Jurkat, Clone E6-1 (cell line): ENCODE data around the gene NPL.

Experiments
- DNase-seq: peaks from one replicate; pipeline ENCODE4 v3.0.0-alpha.2; 2011; ENCODE audit warnings: low read depth, low spot score
- H3K4me3 ChIP-seq: 2 replicates; pipeline ENCODE4 v1.5.1; 2011; ENCODE audit warnings: mild to moderate bottlenecking, low read length, control low read depth, moderate library complexity

Gene NPL

DNA sequence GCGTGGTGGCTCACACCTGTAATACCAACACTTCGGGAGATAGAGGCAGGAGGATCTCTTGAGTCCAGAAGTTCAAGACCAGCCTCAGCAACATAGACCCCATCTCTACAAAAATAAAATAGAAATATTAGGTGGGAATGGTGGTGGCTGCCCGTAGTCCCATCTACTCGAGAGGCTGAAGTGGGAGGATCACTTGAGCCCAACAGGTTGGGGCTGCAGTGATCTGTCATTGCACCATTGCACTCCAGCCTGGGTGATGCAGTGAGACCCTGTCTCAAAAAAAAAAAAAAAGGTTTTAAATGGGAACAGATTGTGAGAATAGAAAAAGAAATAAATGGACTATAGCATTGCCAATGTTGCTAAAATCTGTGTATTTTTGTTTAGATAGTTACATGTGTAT lies 60.7 kb downstream of the NPL start:
- no peak for DNase-seq
- H3K4me3 ChIP-seq: no peak overlapping the region

DNA sequence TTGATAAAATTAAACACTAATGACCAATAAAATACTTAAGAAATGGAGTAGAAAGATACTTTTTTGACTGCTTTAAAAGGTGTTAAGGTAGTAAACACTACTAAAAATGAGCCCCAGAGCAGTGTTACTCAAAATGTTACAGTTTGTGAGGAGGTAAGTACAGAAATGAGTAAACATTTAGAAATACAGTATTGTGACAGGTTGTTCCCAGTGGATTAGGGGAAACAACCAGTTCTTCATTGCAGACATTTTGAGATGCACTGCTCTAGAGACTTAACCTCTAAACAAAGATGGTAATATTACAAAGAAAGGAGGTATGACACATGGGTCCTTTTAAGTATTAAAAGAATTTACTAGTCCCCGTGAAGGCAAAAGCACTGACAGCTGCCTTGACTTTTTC lies 62.3 kb downstream of the NPL start:
- no peak for DNase-seq
- H3K4me3 ChIP-seq: no peak overlapping the region

DNA sequence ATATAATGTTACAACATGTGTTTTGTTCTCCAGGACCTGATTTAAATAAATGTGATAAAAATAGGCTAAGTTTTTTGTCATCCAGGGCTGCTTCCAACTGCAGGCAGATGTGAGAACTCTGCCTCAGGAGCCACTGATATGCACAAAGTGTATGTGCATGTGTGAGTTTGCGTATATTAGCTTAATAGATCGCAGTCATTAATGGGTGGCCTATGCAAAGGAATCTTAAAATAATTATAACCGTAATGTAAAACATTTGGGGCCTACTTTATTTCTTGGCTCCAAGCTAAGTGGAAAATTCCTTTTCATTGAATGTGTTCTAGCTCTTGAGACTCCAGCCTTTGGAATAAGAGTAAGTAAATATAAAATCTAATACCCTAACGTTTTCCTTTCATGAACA lies 66.3 kb downstream of the NPL start:
- no peak overlapping the region for H3K4me3 ChIP-seq
- no peak for DNase-seq

DNA sequence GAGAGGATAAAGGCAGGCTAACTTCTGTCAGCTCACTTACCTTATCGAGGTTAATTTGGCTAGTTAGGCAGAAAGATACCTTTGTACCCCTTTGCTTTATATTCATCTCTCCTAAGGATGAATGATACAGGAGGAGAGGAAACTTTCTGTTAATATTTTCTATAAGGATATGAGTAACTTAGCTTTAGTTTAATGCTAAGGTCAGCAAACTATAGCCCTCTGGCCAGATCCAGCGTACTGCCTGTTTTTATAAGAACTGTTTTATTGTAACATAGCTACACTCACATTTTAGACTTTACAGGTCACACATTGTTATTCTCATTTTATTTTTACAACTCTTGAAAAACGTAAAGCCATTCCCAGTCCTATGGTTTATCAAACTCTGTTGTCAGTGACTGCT lies 67.6 kb downstream of the NPL start:
- DNase-seq: no peak
- H3K4me3 ChIP-seq: no peak overlapping the region

DNA sequence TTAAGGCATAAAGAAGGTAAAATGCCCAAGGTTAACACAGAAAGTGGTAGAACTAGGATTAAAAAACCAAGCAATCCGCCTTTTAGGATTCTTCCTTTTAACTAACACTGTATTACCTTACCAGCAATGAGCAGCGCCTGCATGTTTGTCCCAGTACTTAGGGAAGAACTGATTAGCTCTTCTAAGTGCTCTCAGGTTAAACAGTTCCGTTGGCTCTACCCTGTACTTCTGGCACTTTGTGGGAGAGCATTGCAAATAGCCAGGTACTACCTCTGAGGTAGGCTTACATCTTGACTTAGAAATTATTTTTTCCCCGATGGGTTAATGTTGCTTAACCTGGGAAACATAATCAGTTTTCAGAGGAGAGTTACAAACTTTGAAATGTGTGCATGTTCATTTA lies 71.1 kb downstream of the NPL start:
- DNase-seq: no peak
- no peak overlapping the region for H3K4me3 ChIP-seq

DNA sequence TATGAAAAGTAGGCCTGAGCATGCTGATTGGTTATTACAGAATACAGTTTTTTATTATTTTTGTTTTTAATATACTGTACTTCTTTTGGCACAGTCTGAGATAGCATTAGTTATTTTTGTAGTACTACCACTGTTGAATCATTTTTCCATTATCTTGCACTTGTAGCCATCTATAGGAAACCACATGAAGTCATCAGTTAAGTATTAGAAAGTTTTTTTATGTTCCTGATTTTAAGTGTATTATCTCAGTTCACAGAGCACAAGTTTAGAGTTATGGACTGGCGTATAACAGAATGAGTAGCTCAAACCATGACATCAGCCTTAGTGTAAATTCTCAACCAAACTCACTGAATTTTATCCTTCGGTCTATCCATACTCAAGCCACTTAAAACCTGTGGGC lies 72.4 kb downstream of the NPL start:
- no peak overlapping the region for H3K4me3 ChIP-seq
- DNase-seq: no peak

DNA sequence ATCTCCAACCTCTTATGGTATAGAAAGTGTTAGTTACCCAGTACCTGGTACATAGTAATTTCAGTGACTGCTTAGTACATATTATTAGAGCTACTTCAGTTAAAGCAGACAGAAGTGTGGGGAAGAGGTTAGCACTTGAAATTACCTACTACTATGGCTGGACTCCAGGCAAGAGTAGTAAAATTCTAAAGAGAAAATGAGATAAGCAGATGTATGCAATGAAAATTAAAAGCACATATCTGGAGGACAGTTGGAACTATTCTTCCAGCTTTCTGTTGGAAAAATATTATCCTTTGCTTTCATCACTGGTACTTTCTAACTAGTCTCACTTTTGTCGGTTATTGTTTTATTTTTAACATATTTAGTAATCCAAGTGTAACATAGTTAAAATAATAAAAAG lies 73.3 kb downstream of the NPL start:
- no peak for DNase-seq
- H3K4me3 ChIP-seq: no peak overlapping the region

DNA sequence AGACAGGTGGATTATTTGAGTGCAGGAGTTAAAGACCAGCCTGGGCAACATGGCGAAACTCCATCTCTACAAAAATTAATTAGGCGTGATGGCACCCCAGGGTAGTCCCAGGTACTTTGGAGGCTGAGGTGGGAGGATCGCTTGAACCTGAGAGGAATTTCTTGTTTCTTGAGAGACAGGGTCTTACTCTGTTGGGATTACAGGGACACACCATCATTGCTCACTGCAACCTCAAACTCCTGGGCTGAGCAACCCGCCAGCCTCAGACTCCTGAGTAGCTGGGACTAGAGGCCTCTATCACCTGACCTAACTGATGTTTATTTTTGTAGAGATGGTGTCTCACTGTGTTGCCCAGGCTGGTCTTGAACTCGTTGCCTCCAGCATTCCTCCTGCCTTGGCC lies 74.4 kb downstream of the NPL start:
- H3K4me3 ChIP-seq: no peak overlapping the region
- no peak for DNase-seq

DNA sequence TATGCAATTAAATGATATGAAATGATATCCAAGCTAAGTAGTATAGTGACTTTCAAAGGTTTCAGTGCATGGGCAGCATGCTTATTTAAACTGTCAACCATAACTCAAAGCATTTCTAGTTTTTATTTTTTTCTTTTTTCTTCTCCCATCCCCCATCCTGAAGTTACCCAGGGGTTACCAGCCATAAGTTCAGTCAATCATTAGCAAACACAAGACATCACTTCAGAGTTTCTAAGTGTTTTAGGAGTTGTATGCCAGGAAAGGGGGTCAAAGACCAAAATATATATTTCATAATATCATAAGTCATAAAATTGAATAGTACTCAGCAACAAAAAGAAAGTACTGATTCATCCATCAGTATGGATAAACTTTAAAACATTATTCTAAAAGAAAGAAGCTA lies 78.3 kb downstream of the NPL start:
- no peak for DNase-seq
- no peak overlapping the region for H3K4me3 ChIP-seq

DNA sequence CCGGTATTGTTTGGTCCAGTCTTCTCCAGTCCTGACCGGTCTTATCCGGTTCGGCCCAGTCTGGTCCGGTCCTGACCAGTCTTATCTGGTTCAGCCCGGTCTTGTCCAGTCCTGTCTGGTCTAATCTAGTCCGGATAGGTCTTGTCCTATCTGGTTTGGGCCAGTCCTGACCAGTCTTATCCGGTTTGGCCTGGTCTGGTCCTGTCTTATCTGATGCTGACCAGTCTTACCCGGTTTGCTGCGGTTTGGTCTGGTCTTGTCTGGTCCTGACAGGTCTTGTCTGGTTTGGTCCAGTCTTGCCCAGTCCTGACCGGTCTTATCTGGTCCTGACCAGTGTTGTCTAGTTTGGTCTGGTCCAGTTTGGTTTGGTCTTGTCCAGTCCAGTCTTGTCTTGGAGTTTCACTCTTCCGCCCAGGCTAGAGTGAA lies 79.7 kb downstream of the NPL start:
- no peak for DNase-seq
- no peak overlapping the region for H3K4me3 ChIP-seq

DNA sequence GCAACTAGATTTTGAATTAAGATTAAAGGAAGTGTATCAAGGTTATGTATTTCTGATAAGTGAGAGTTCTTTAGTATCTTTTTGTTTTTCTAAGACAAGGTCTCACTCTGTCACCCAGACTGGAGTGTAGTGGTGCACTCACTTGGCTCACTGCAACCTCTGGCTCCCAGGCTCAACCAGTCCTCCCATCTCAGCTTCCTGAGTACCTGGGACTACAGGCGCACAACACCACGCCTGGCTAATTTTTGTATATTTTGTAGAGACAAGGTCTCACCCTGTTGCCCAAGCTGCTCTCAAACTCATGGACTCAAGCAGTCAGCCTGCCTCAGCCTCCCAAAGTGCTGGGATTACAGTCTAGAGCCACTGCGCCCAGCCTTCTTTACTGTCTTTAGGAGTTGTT lies 83.3 kb downstream of the NPL start:
- DNase-seq: no peak
- no peak overlapping the region for H3K4me3 ChIP-seq

DNA sequence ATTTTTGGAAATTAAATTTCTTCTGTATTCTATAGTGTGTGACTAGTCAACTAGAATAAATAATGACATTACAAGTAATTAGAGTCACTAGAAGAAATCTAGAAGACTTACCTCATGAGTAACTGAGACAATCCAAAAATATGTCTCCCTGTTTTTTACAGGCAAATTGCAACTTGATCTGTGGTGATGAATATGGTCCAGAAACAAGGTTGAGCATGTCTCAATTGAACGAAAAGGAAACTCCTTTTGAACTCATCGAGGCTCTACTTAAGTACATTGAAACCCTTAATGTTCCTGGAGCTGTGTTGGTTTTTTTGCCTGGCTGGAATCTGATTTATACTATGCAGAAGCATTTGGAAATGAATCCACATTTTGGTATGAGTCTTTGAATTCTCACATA lies 86.3 kb downstream of the NPL start:
- no peak overlapping the region for H3K4me3 ChIP-seq
- no peak for DNase-seq

DNA sequence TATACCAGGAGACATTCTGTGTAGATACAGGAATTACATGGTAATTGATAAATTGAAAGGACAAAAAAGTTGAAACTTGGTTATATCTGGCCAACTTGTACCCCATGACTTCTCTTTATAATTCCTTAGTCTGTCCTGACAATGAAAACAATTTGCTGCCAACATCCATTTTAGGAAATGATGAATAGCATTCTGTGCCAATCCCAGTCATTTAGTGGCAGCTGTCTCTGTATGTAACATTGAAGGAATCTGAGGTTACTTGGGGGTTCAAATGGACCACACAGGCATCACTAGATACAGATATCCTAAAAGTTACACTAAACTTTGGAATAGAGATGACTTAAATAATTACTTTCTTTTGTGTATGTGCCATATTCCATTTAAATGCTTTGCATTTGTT lies 87.8 kb downstream of the NPL start:
- H3K4me3 ChIP-seq: no peak overlapping the region
- no peak for DNase-seq

DNA sequence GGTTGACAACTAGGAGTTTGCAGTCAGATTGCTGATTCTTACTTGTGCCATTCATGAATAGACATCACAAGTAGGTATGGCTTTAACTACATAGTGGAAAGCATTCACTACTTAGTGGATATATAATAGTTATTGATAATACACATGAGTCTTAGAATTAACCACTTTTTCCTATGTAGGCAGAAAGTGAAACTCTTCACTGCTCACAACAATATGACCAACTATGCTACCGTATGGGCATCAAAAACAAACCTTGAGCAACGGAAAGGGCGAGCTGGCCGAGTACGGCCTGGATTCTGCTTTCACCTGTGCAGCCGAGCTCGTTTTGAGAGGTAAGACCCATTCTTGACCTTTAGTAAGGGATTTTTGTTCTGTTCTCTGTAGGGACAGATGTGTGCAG lies 88.3 kb downstream of the NPL start:
- DNase-seq: no peak
- H3K4me3 ChIP-seq: no peak overlapping the region
